HCT116 (cell line): Measurements from ENCODE around the gene LIG1.

ENCODE experiments used
- POLR2A ChIP-seq: IDR thresholded peaks from 2 replicates; pipeline ENCODE4 v1.7.0; 2011; ENCODE audit warnings: borderline replicate concordance; ENCODE audit not compliant: insufficient read depth, insufficient read length; ENCODE audit errors: extremely low read depth
- YY1 ChIP-seq: IDR thresholded peaks from 2 replicates; pipeline ENCODE4 v1.6.1; 2011; ENCODE audit warnings: low read length, low read depth, moderate library complexity, mild to moderate bottlenecking; ENCODE audit not compliant: insufficient replicate concordance; ENCODE audit errors: extremely low read depth
- TF ChIP-seq, protein P1 (sequence below): IDR thresholded peaks from 2 replicates; pipeline ENCODE4 v1.6.1; 2012; ENCODE audit warnings: low read depth

DNA sequence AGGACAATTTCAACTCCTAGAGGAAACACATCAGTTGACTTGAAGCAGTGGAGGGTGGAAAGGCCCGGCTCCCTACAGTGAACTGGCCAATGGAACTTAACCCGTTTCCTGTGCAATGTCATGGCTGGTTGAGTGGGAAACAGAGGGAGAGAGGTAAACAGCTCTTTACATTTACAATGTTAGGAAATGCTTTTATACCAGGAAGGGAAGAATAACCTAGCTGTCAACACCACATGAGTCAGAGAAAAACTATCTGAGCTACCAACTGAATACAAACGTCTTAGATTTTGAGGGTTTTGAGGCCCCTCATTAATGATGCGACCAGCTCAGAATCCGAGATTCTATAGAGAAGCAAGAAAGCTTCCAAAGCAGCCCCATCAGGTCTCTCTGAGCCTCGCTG, 48.9 kb upstream of the LIG1 start:
- TF ChIP-seq, protein P1, sequence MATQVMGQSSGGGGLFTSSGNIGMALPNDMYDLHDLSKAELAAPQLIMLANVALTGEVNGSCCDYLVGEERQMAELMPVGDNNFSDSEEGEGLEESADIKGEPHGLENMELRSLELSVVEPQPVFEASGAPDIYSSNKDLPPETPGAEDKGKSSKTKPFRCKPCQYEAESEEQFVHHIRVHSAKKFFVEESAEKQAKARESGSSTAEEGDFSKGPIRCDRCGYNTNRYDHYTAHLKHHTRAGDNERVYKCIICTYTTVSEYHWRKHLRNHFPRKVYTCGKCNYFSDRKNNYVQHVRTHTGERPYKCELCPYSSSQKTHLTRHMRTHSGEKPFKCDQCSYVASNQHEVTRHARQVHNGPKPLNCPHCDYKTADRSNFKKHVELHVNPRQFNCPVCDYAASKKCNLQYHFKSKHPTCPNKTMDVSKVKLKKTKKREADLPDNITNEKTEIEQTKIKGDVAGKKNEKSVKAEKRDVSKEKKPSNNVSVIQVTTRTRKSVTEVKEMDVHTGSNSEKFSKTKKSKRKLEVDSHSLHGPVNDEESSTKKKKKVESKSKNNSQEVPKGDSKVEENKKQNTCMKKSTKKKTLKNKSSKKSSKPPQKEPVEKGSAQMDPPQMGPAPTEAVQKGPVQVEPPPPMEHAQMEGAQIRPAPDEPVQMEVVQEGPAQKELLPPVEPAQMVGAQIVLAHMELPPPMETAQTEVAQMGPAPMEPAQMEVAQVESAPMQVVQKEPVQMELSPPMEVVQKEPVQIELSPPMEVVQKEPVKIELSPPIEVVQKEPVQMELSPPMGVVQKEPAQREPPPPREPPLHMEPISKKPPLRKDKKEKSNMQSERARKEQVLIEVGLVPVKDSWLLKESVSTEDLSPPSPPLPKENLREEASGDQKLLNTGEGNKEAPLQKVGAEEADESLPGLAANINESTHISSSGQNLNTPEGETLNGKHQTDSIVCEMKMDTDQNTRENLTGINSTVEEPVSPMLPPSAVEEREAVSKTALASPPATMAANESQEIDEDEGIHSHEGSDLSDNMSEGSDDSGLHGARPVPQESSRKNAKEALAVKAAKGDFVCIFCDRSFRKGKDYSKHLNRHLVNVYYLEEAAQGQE = no peak
- TF ChIP-seq YY1 = no peak
- no peak for TF ChIP-seq POLR2A
